Naive thymus-derived CD8-positive, alpha-beta T cell (primary cell): ENCODE data around the gene RAET1G. TPM values are rescaled to one million over a fixed set of nuclear protein-coding genes. Genes with fewer than 3 reads are reported as not detected.

Experiments
- ATAC-seq, 2 donors: fragments of 150-1000 bp; cut with Tn5 transposase in 1 of 2; sonication (Bioruptor Pico), chemical (Tn5 transposase) in 1 of 2; 1 replicate in 1 of 2; 2 replicates in 1 of 2; pipeline ENCODE4 v1.10.0; 2021; ENCODE audit warnings: mild to moderate bottlenecking in 2 of 2, moderate library complexity in 2 of 2
- POLR2A ChIA-PET: fragments of 350-600 bp; sonication (Branson Sonifier 250); formaldehyde crosslinking; loops from one replicate; lab custom pipeline; 2021; ENCODE audit warnings: antibody characterized with exemption; lab: Charles Lee
- DNase-seq, 10 donors: peaks; one replicate each; pipeline versions ENCODE4 v3.0.0 to v3.0.0-alpha.2; 2020 to 2022
- H3K27ac Mint-ChIP-seq, 10 donors: one replicate each; pipeline ENCODE4 v1.8.0; 2020 to 2022; ENCODE audit warnings: mild to moderate bottlenecking in 10 of 10, mixed read lengths in 10 of 10, moderate library complexity in 4 of 10, inconsistent platforms in 1 of 10
- H3K27me3 Mint-ChIP-seq, 5 donors: one replicate each; pipeline ENCODE4 v1.8.0; 2021 to 2022; ENCODE audit warnings: mixed read lengths in 5 of 5
- H3K36me3 Mint-ChIP-seq, 3 donors: one replicate each; pipeline ENCODE4 v1.8.0; 2020 to 2022; ENCODE audit warnings: mixed read lengths in 3 of 3, mild to moderate bottlenecking in 2 of 3, inconsistent platforms in 1 of 3
- H3K4me1 Mint-ChIP-seq, 4 donors: one replicate each; pipeline ENCODE4 v1.8.0; 2021 to 2022; ENCODE audit warnings: mixed read lengths in 4 of 4
- H3K4me3 Mint-ChIP-seq, 10 donors: one replicate each; pipeline ENCODE4 v1.8.0; 2020 to 2022; ENCODE audit warnings: mild to moderate bottlenecking in 10 of 10, mixed read lengths in 10 of 10, moderate library complexity in 6 of 10, inconsistent platforms in 1 of 10
- H3K9me3 Mint-ChIP-seq, 9 donors: one replicate each; pipeline ENCODE4 v1.8.0; 2020 to 2022; ENCODE audit warnings: mixed read lengths in 9 of 9, mild to moderate bottlenecking in 3 of 9, inconsistent platforms in 1 of 9, moderate library complexity in 1 of 9
- polyA plus RNA-seq, 3 donors: library from polyadenylated mRNA; unstranded; fragments of 300-500 nt; fragmentation: Illumina TruSeq; gene quantifications; one replicate each; pipeline ENCODE4 v1.2.3, GENCODE V29; 2021
- total RNA-seq, 8 experiments: library from RNA in 2 of 8; stranded (reverse) in 2 of 8; gene quantifications; one replicate each; pipeline ENCODE4 v1.2.3 and lab custom pipeline; 2021 to 2026

RAET1G gene
- total and polyA plus RNA-seq, 5 experiments from 2014 or later = not detected

DNA sequence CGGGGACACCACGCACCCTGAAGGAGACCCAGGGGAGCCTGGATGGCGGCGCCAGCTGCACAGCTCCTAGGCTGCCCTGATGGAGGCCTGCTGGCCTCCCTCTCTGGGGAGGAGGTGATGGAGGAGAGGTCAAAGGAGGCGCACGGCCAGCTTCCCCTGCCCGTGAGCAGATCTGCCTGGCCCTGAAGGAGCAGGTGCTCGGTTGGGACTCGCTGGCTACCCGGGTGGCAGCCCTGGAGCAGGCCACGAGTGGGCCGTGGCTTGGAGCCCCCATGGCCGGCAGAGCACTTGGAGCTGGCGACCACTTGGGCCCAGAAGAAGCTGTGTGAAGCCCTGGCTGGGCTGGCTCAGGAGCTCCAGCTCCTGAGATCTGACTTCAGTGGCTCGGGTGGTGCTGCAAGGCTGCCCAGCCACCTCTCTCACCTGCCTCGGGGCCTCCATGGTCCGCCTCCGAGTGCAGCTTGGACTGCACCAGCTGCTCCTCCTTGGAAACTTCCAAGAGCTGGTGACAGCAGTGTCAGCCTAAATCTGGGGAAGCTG is 17.5 kb downstream of the RAET1G start:
- no peak overlapping the region for H3K27ac Mint-ChIP-seq
- no peak overlapping the region for H3K4me3 Mint-ChIP-seq
- ATAC-seq (no peak), DNase-seq (no peak)
- H3K27me3 Mint-ChIP-seq = peaks cover 0 to 12% (median 5%) of the 10 kb centered on the region in 5 donors
- peaks cover 0 to 24% (median 10%) of the 10 kb centered on the region in 9 donors for H3K9me3 Mint-ChIP-seq
- POLR2A ChIA-PET = no interaction called here
- peaks cover 0 to 15% (median 12%) of the 10 kb centered on the region in 3 donors for H3K36me3 Mint-ChIP-seq
- H3K4me1 Mint-ChIP-seq = no peaks in the 10 kb centered on the region

DNA sequence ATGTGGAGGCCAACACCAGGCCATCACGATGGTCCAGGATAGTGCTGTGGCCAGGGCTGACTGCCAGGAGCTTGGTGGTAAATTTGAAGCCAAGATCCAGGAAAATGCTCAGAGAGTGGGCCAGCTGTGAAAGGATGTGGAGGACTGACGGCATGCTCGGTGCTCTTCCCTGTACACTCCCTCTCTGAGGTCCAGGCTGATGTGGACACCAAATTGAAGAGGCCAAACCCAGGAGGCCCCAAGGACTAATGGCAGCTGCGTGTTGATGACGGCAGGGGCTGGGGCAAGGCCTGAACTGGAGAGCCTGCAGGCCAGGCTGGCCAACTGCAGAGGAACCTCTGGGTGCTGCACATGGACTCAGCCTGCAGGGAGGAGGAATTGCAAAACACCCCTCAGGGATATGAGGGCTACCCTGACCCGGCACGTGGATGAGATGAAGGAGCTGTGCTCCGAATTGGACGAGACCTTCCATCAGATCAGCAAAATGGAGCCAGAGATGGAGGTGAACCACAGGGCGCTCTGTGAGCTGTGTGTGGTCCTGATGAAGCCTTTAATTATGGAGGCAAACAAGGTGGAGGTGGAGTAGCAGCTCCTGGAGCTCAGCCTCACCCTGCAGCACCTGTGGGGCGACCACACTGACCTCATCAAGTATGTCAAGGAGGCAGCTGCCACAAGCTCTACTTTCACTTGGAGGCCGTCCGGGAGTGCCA is 18.1 kb downstream of the RAET1G start:
- peaks cover 0 to 15% (median 12%) of the 10 kb centered on the region in 3 donors for H3K36me3 Mint-ChIP-seq
- POLR2A ChIA-PET = no interaction called here
- no peak overlapping the region for H3K4me3 Mint-ChIP-seq
- H3K9me3 Mint-ChIP-seq = peaks cover 0 to 24% (median 10%) of the 10 kb centered on the region in 9 donors
- H3K4me1 Mint-ChIP-seq = no peaks in the 10 kb centered on the region
- ATAC-seq (no peak), DNase-seq (no peak)
- no peak overlapping the region for H3K27ac Mint-ChIP-seq
- H3K27me3 Mint-ChIP-seq = peaks cover 0 to 12% (median 1%) of the 10 kb centered on the region in 5 donors

DNA sequence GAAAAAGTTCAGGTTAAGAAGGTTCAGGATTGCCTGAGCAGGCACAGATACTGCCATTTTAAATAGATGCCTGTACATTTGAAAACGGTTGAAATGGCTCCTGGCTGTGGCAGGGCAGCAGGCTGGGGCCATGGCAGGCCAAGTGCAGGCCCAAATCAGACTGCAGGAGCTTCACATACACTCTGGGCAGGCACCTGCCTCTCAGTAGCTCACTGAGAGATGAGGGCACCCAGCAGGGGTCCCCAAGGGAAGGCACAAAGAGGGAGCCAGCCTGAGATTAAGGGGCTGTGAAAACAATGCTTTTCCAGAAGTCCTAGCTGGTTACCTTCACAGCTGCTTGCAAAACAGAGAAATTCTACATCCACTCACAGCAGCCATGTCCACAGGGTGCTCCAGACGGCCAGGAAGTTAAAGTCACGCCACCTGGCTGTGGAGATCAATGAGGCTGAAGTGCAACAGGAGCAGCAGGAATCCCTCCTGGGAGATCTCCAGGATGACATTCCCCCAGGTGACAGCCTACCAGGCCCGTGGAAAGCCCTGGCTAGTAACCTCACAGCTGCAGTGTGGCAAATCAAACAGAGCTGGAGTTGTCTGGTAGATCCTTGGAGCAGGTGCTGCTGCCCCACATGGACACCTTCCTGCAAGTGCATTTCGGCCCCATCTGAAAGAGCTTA is 18.8 kb downstream of the RAET1G start:
- Mint-ChIP-seq H3K27me3 (peaks cover 0 to 16% (median 4%) of the 10 kb centered on the region in 5 donors), H3K4me3 (no peak overlapping the region), H3K9me3 (peaks cover 0 to 19% (median 7%) of the 10 kb centered on the region in 9 donors), H3K36me3 (peaks cover 0 to 12% (median 10%) of the 10 kb centered on the region in 3 donors), H3K4me1 (no peaks in the 10 kb centered on the region), H3K27ac (no peak overlapping the region)
- POLR2A ChIA-PET = no interaction called here
- ATAC-seq = no peak
- DNase-seq = no peak

DNA sequence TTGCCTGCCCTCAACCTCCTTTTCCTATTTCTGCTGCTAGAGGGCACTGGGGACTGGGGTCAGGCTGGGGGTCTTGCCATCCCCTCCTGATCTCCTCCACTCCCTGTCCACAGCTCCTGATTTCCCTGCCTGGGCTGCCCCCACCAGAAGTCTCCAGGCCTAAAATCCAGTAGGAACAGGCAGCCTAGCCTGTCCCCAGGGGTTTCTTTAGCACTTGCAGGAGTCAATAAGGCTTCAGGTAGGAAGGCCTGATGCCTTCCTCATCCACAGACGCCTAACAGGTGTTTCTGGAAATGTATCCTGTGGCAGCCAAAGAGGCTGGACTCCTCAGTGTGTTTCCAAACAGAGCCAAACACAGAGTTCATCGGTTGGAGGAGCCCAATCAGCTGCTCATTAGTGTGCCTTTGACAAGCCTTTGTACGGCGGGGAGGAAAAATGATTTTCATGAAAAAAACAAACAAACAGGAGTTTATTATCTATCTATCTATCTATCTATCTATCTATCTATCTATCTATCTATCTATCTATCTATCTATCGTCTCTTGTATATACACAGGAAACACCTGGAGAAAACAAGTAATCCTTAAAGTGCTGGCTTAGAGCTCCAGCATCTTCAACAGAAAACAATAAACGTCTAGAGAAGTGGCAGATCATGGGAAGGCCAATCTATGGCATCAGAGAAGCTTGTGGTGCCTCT is 21.3 kb downstream of the RAET1G start:
- no peak overlapping the region for H3K4me3 Mint-ChIP-seq
- peaks cover 0 to 20% (median 4%) of the 10 kb centered on the region in 5 donors for H3K27me3 Mint-ChIP-seq
- H3K36me3 Mint-ChIP-seq = no peaks in the 10 kb centered on the region
- DNase-seq (no peak), ATAC-seq (no peak)
- no peaks in the 10 kb centered on the region for H3K9me3 Mint-ChIP-seq
- peaks cover 0 to 1% (median under 1%) of the 10 kb centered on the region in 4 donors for H3K4me1 Mint-ChIP-seq
- POLR2A ChIA-PET = no interaction called here
- H3K27ac Mint-ChIP-seq = no peak overlapping the region

DNA sequence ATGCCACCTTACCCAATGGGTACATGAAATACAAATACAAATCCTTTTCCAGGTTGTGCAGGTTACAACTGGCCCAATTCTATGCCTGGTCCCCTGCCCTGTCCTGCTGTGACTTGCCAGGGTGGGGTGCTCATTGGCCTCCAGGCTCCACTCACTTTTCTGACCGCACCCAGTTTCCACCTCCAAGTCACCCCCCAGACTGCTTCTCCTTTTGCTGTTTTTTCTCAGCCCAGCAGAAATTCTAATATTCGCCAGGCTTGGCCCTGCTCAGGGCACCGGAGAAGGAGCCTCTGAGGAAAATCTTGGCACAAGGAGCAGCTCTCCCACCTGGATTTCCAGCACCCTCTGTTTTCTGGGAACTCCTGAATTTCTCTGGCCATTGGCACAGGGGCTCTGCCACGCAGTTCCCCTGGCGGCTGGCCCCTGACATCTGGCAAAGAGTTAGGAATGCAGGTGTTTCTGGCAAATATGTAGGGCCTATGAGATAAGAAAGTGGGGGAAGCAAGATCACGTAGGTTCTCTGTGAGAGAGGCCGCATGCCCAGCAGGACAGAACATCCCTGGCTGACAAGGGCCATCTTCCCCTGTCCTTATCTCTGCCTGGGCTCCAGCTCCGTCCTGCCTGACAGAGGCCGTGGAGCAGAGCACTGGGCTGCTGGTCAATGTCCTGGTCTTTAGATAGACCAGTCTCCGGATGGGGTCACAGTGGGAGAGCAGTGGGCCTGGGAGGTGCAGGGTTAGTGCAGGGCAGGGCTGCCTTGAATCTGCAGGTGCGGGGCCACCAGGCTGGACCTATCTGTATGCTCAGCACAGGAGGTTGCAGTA is 22.1 kb downstream of the RAET1G start:
- Mint-ChIP-seq H3K27me3 (peaks cover 0 to 19% (median 4%) of the 10 kb centered on the region in 5 donors), H3K36me3 (no peaks in the 10 kb centered on the region), H3K4me3 (no peak overlapping the region), H3K27ac (peak overlapping the region in 1 of 10 donors; percentile 37), H3K4me1 (peaks cover 5 to 9% (median 7%) of the 10 kb centered on the region in 4 donors), H3K9me3 (no peaks in the 10 kb centered on the region)
- DNase-seq = no peak
- POLR2A ChIA-PET = no interaction called here
- no peak for ATAC-seq

DNA sequence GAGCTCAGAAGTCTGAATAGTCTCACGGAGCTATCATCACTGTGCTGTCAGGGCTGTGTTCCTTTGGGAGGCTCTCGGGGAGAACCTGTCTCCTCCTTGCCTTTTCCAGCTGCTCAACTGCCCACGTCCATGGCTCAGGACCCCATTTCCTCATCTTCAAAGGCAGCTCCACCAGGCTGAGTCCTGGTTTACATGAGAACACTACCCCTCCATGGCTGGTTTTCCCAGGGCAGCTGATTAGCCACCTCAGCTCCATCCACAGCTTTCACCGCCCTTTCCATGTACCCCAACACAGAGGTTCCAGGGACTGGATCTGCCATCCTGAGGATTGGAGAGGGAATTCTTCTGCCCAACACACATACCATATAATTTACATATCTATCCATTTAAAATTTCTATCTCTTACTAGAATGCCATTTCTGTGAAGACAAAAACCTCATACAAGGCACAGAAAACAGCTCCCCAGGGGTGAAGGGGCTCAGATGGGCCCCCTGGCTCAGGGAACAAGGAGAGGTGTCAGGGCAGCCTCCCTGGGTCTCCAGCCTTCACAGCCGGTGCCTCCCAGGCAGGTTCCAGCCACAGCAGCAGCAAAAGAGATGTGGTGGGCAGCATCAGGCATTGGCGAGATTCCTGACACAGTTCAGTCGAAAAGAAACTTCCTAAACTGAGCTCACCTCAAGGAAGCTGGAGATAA is 22.8 kb downstream of the RAET1G start:
- POLR2A ChIA-PET = no interaction called here
- Mint-ChIP-seq H3K27me3 (peaks cover 0 to 19% (median 4%) of the 10 kb centered on the region in 5 donors), H3K27ac (peak overlapping the region in 1 of 10 donors; percentile 37), H3K4me3 (no peak overlapping the region), H3K9me3 (no peaks in the 10 kb centered on the region), H3K4me1 (peaks cover 8 to 15% (median 10%) of the 10 kb centered on the region in 4 donors), H3K36me3 (no peaks in the 10 kb centered on the region)
- no peak for ATAC-seq
- no peak for DNase-seq

DNA sequence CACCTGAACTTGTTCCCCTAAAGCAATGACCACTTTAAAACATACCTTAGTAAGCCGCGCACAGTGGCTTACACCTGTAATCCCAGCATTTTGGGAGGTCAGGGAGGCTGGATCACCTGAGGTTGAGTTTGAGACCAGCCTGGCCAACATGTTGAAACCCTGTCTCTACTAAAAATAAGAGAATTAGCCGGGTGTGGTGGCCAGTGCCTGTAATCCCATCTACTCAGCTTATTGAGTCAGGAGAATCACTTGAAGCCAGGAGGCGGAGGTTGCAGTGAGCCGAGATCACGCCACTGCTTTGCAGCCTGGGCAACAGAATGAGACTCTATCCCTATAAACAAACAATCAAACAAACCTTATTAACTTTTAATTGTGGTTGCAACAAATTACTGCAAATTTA is 23.4 kb downstream of the RAET1G start:
- H3K4me1 Mint-ChIP-seq = peaks cover 9 to 15% (median 11%) of the 10 kb centered on the region in 4 donors
- H3K4me3 Mint-ChIP-seq = no peak overlapping the region
- DNase-seq (no peak), ATAC-seq (no peak)
- peaks cover 0 to 17% (median 5%) of the 10 kb centered on the region in 5 donors for H3K27me3 Mint-ChIP-seq
- POLR2A ChIA-PET = no interaction called here
- no peaks in the 10 kb centered on the region for H3K36me3 Mint-ChIP-seq
- no peak overlapping the region for H3K27ac Mint-ChIP-seq
- no peaks in the 10 kb centered on the region for H3K9me3 Mint-ChIP-seq

DNA sequence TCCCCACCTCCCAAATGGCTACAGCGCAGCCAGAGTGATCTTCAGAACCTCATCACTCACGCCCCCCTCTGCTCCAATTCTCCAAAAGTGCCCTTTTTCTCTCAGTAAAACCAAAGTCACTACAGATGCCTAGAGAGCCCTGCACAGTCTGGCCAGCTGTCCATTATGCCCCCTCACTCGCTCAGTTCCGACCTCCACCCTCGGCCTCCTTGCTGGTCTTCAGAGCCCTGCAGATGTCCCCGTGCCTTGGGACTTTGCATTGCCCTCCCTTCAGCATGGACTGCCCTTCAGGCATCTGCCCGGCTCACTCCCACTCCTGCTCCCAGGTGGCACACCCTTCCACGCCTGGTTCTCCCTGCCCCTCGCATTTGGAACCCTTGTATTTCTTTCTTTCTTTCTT is 24.0 kb downstream of the RAET1G start:
- no peak overlapping the region for H3K27ac Mint-ChIP-seq
- H3K27me3 Mint-ChIP-seq = peaks cover 0 to 20% (median 8%) of the 10 kb centered on the region in 5 donors
- ATAC-seq (no peak), DNase-seq (no peak)
- no peak overlapping the region for H3K4me3 Mint-ChIP-seq
- POLR2A ChIA-PET = no interaction called here
- H3K9me3 Mint-ChIP-seq = no peaks in the 10 kb centered on the region
- H3K4me1 Mint-ChIP-seq = peaks cover 9 to 15% (median 11%) of the 10 kb centered on the region in 4 donors
- no peaks in the 10 kb centered on the region for H3K36me3 Mint-ChIP-seq

DNA sequence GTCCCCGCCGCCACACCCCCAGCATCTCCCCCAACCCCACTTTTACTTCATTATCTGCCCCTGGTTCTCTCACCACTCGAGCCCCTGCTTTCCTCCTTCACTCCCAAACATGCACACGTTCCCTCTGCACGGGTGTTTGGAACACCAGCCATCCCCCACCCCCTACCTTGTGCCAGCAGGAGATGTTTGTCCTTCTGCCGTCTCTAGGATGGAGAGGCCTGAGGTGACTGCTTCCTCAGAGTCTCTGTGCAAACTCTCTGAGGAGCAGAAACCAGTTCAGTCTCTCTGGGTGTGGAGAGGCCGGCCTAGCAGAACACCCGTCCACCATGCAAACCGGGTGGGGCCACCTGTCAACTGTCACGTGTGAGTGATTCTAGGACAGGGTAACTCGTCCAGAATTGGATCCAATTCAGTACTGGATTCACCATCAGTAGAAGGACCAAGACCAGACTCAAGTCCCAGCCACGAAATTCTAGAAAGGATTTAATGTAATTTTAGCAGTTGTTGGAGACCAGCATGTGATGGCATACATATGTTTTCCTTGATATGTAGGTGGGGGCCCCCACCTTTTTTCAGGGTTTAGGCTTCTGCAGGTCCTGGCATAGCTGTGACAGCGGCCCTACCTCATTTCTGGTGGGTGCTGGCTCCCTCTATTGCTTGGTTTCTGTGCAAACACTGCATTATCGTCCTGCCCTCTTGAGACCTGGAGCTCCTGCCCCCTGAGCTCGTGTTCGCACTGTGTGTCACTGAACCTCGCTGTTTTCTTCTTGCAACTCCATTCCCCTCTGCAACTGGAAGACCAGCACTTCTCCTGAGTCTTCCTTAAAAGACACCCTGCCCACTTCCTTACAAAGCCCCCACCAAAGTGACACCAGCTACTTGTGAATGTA is 24.8 kb downstream of the RAET1G start, which contains the start of gene RAET1E:
Gene RAET1E, minus strand, starts transcription at position 259 of the 890 bp plus-strand sequence. CDS start 7,212 bp downstream, outside the sequence.
- no peak for ATAC-seq
- Mint-ChIP-seq H3K4me1 (peaks cover 9 to 15% (median 11%) of the 10 kb centered on the region in 4 donors), H3K27me3 (peaks cover 0 to 20% (median 8%) of the 10 kb centered on the region in 5 donors), H3K27ac (peak within 1 kb of the TSS in 2 of 10 donors; percentile 71 to 80), H3K4me3 (no peak within 1 kb of the TSS), H3K36me3 (no peaks in the 10 kb centered on the region), H3K9me3 (no peaks in the 10 kb centered on the region)
- POLR2A ChIA-PET = no interaction called here
- no peak for DNase-seq

DNA sequence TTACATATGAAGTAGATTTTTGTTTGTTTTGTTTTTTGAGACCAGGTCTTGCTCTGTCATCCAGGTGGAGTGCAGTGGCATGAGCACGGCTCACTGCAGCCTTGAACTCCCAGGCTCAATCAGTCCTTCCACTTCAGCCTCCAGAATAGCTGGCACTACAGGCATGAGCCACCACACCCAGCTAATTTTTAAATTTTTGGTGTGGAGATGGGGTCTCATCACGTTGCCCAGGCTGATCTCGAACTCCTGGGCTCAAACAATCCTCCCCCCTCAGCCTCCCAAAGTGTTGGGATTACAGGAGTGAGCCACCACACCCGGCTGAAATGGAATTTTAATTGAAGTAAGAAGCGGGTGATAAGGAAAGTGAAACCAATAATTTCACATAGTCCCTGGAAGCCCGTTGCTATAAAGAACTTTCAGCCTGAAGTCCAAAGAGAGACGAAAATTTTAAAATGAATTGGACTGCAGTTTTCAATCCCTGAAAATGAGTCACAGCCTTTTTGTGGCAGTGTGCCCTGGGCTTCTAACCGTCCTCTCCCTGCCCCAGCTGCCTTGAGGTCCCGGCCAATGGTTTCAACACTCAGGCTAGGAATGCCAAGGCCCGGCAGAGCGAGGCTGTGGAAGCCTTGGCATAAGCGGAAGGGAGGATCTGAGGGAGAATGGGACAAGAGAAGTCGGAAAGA is 25.8 kb downstream of the RAET1G start:
- no peaks in the 10 kb centered on the region for H3K36me3 Mint-ChIP-seq
- POLR2A ChIA-PET = no interaction called here
- no peak overlapping the region for H3K4me3 Mint-ChIP-seq
- H3K27ac Mint-ChIP-seq = peak overlapping the region in 1 of 10 donors; percentile 71
- peaks cover 0 to 17% (median 8%) of the 10 kb centered on the region in 5 donors for H3K27me3 Mint-ChIP-seq
- no peak for DNase-seq
- no peaks in the 10 kb centered on the region for H3K9me3 Mint-ChIP-seq
- H3K4me1 Mint-ChIP-seq = peaks cover 9 to 15% (median 11%) of the 10 kb centered on the region in 4 donors
- ATAC-seq = no peak
